ENCODE results near the gene FARSB. TPM values are rescaled to one million over a fixed set of nuclear protein-coding genes. Genes with fewer than 3 reads are reported as not detected.

FARSB gene
- total and polyA plus RNA-seq, 2 experiments from 2014 or later, result 16.8 to 40.3 TPM

DNA sequence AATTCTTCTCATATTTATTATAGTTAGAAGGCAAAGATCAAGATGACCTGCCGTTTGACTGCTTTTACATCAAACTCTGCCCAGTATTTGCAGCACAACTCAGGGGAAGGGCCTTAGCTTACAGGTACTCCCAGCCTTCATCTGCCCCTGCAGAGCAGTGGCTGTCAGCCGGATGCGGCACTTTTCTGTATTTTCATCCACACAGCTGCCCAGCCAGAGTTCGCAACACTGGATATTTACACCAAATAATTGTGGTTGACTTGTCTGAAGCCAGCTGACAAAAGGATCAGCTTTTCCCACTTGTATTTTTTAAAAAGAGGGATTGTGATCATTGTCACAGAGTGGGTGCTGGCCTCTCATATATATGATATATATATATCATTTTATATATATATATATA, 94.7 kb downstream of the FARSB start:
- Histone ChIP-seq H3K9me2 (ENCODE audit: insufficient read depth) (no peaks in the 10 kb centered on the region), H3K27me3 (replicated peaks; ENCODE audit: insufficient read depth) (no peaks in the 10 kb centered on the region; the same call in 1 of the 2 replicates), H3K36me3 (ENCODE audit: low read depth) (no peaks in the 10 kb centered on the region), H3K9ac (no peak overlapping the region), H4K20me1 (ENCODE audit: insufficient read depth) (no peaks in the 10 kb centered on the region), H3F3A (ENCODE audit: insufficient read depth) (no peaks in the 10 kb centered on the region), H3K4me2 (ENCODE audit: unreplicated experiment) (no peak overlapping the region), H3K4me1 (ENCODE audit: insufficient read depth) (no peaks in the 10 kb centered on the region), H3K27ac (no peak overlapping the region), H2AFZ (no peak overlapping the region), H3K4me3 (no peak overlapping the region), H3K79me2 (ENCODE audit: insufficient read depth) (no peaks in the 10 kb centered on the region), H3K9me3 (ENCODE audit: low read depth) (no peaks in the 10 kb centered on the region)
- WGBS, 2 experiments (ENCODE audit: low coverage in 1 of 2, low lambda C conversion rate in 2 of 2, missing lambda C conversion rate in 2 of 2), result 92 to 97% methylated on average over 4 of the region's 4 CpGs
- in situ Hi-C loops (cut with MboI), result loop anchor here (25.0 kb wide), 1 partner anchor 499 kb away; no protein-coding TSS in a partner anchor
- DNase-seq, result no peak
- no peak for TF ChIP-seq EZH2phosphoT487 (IDR thresholded peaks at IDR 0.05; ENCODE audit: insufficient read depth, low read depth)
- TF ChIP-seq EZH2 (IDR thresholded peaks at IDR 0.05; ENCODE audit: insufficient read depth, poor library complexity, severe bottlenecking), result no peak

DNA sequence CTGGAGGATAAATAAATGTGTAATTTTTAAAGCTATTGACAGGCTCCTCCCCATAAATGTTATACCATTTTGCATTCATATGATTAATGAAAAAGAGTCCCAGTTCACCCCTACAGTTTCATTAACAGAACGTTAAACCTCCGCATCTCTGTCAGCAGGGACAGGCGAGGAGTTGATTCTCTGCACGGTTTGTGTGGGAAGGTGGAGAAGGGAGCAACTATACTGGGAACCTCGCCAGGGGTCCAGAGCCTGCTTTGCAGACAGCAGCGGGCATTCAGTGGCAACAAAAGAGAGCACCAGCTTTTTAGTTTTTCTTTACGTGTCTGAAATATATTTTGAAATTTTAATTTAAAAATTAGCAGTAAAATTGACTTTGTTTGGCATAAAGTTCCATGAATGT, 101.4 kb downstream of the FARSB start:
- H3K9me2 ChIP-seq (ENCODE audit: insufficient read depth), result no peaks in the 10 kb centered on the region
- H3K9me3 ChIP-seq (ENCODE audit: low read depth), result no peaks in the 10 kb centered on the region
- no peak overlapping the region for H3K4me2 ChIP-seq (ENCODE audit: unreplicated experiment)
- H3K4me3 ChIP-seq, result no peak overlapping the region
- no peak overlapping the region for H3K27ac ChIP-seq
- no peaks in the 10 kb centered on the region for H3K79me2 ChIP-seq (ENCODE audit: insufficient read depth)
- H3K36me3 ChIP-seq (ENCODE audit: low read depth), result no peaks in the 10 kb centered on the region
- no peaks in the 10 kb centered on the region for H3K4me1 ChIP-seq (ENCODE audit: insufficient read depth)
- H3K9ac ChIP-seq, result no peak overlapping the region
- in situ Hi-C loops (cut with MboI), result loop anchor here (25.0 kb wide), 1 partner anchor 492 kb away; no protein-coding TSS in a partner anchor
- H3F3A ChIP-seq (ENCODE audit: insufficient read depth), result no peaks in the 10 kb centered on the region
- no peaks in the 10 kb centered on the region for H4K20me1 ChIP-seq (ENCODE audit: insufficient read depth)
- DNase-seq, result no peak
- no peak for TF ChIP-seq EZH2phosphoT487 (IDR thresholded peaks at IDR 0.05; ENCODE audit: insufficient read depth, low read depth)
- TF ChIP-seq EZH2 (IDR thresholded peaks at IDR 0.05; ENCODE audit: insufficient read depth, poor library complexity, severe bottlenecking), result no peak
- no peaks in the 10 kb centered on the region; the same call in none of the 2 replicates for H3K27me3 ChIP-seq (replicated peaks; ENCODE audit: insufficient read depth)
- no peak overlapping the region for H2AFZ ChIP-seq
- WGBS, 2 experiments (ENCODE audit: low coverage in 1 of 2, low lambda C conversion rate in 2 of 2, missing lambda C conversion rate in 2 of 2), result 45 to 47% methylated on average over 7 of the region's 7 CpGs

DNA sequence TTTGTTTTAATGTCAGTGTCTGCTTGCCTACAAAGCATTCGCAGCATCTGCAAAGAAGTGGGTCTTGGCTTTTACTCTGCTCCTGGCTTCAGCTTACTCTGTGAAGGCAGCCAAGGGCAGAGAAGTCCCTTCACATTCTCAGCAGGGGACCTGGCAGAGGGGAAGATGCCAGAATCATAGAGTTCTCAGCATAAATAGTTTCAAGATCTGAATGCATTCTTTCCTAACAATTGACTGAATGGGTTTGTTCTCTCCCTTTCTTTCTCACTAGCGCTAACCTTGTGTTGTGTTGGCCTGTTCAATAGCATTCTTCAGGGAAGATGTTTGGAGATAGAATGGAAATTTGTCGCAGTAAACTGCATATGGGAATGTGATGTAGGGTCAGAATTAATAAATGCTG, 106.9 kb downstream of the FARSB start:
- Histone ChIP-seq H4K20me1 (ENCODE audit: insufficient read depth) (no peaks in the 10 kb centered on the region), H3K9me2 (ENCODE audit: insufficient read depth) (no peaks in the 10 kb centered on the region), H3K4me3 (no peak overlapping the region), H3K27ac (no peak overlapping the region), H3K9me3 (ENCODE audit: low read depth) (no peaks in the 10 kb centered on the region), H3K9ac (no peak overlapping the region), H3K4me2 (ENCODE audit: unreplicated experiment) (no peak overlapping the region), H3K4me1 (ENCODE audit: insufficient read depth) (no peaks in the 10 kb centered on the region), H3K27me3 (replicated peaks; ENCODE audit: insufficient read depth) (peaks cover 22% of the 10 kb centered on the region), H2AFZ (no peak overlapping the region), H3K36me3 (ENCODE audit: low read depth) (no peaks in the 10 kb centered on the region), H3F3A (ENCODE audit: insufficient read depth) (no peaks in the 10 kb centered on the region), H3K79me2 (ENCODE audit: insufficient read depth) (no peaks in the 10 kb centered on the region)
- DNase-seq, result no peak
- 7 to 10% methylated on average over 3 of the region's 3 CpGs for WGBS, 2 experiments (ENCODE audit: low coverage in 1 of 2, low lambda C conversion rate in 2 of 2, missing lambda C conversion rate in 2 of 2)
- in situ Hi-C loops (cut with MboI), result no loop called here
- TF ChIP-seq EZH2 (IDR thresholded peaks at IDR 0.05; ENCODE audit: insufficient read depth, poor library complexity, severe bottlenecking), result no peak
- no peak for TF ChIP-seq EZH2phosphoT487 (IDR thresholded peaks at IDR 0.05; ENCODE audit: insufficient read depth, low read depth)

- Histone ChIP-seq H3K4me3 (no peak overlapping the region), H3K9ac (no peak overlapping the region), H3K4me2 (ENCODE audit: unreplicated experiment) (no peak overlapping the region), H3K27ac (no peak overlapping the region), H4K20me1 (ENCODE audit: insufficient read depth) (no peaks in the 10 kb centered on the region), H3F3A (ENCODE audit: insufficient read depth) (no peaks in the 10 kb centered on the region), H3K4me1 (ENCODE audit: insufficient read depth) (no peaks in the 10 kb centered on the region), H3K9me3 (ENCODE audit: low read depth) (no peaks in the 10 kb centered on the region), H3K27me3 (replicated peaks; ENCODE audit: insufficient read depth) (peaks cover 28% of the 10 kb centered on the region), H3K36me3 (ENCODE audit: low read depth) (no peaks in the 10 kb centered on the region), H2AFZ (no peak overlapping the region), H3K79me2 (ENCODE audit: insufficient read depth) (no peaks in the 10 kb centered on the region), H3K9me2 (ENCODE audit: insufficient read depth) (no peaks in the 10 kb centered on the region)
- 46% methylated on average over 5 of the region's 5 CpGs for WGBS, 2 experiments (ENCODE audit: low coverage in 1 of 2, low lambda C conversion rate in 2 of 2, missing lambda C conversion rate in 2 of 2)
- TF ChIP-seq EZH2phosphoT487 (IDR thresholded peaks at IDR 0.05; ENCODE audit: insufficient read depth, low read depth) (no peak), EZH2 (IDR thresholded peaks at IDR 0.05; ENCODE audit: insufficient read depth, poor library complexity, severe bottlenecking) (no peak)
- DNase-seq, result no peak
- in situ Hi-C loops (cut with MboI), result no loop called here
These were observed 108.8 kb downstream of the FARSB start for GRCh38 chr2:222547083-222547482.
